T1000 (cell line): Measurements from ENCODE around the gene PRKAR2B.

Experiments used
- DNase-seq: peaks from one replicate; lab custom pipeline; 2025; ENCODE audit warnings: mixed read lengths; lab: John Stamatoyannopoulos, UW

Gene PRKAR2B

GRCh38 chr7:107158028-107158427 is 113.5 kb downstream of the PRKAR2B start:
- no peak for DNase-seq

- no peak for DNase-seq
Observed at GRCh38 chr7:107160389-107160788, 115.9 kb downstream of the PRKAR2B start.

- no peak for DNase-seq
Observed at GRCh38 chr7:107161415-107161814, 116.9 kb downstream of the PRKAR2B start.

GRCh38 chr7:107162475-107162874 is 118.0 kb downstream of the PRKAR2B start:
- no peak for DNase-seq

- no peak for DNase-seq
Observed at GRCh38 chr7:107164092-107164491, 119.6 kb downstream of the PRKAR2B start.

GRCh38 chr7:107165341-107165740 is 120.8 kb downstream of the PRKAR2B start:
- DNase-seq, result no peak

- no peak for DNase-seq
Observed at GRCh38 chr7:107166736-107167426, 122.4 kb downstream of the PRKAR2B start.

GRCh38 chr7:107167483-107168232 is 123.2 kb downstream of the PRKAR2B start:
- no peak for DNase-seq

GRCh38 chr7:107168233-107169119 is 124.0 kb downstream of the PRKAR2B start, which contains the start of gene HBP1:
TSS of gene HBP1 (plus strand) at chr7:107169003. CDS start at chr7:107179894, 10,891 bp downstream.
- DNase-seq, result peak; percentile 94

- peak; percentile 83 for DNase-seq
Observed at GRCh38 chr7:107169120-107170050, 124.9 kb downstream of the PRKAR2B start.

GRCh38 chr7:107170051-107170915 is 125.8 kb downstream of the PRKAR2B start:
- no peak for DNase-seq

GRCh38 chr7:107171496-107171895 is 127.0 kb downstream of the PRKAR2B start:
- no peak for DNase-seq

- no peak for DNase-seq
Observed at GRCh38 chr7:107172276-107173032, 127.9 kb downstream of the PRKAR2B start.

- no peak for DNase-seq
Observed at GRCh38 chr7:107173191-107173590, 128.7 kb downstream of the PRKAR2B start.

GRCh38 chr7:107173691-107174406 is 129.3 kb downstream of the PRKAR2B start:
- DNase-seq, result no peak

GRCh38 chr7:107179326-107180164 is 135.0 kb downstream of the PRKAR2B start:
- no peak for DNase-seq

GRCh38 chr7:107180378-107180777 is 135.9 kb downstream of the PRKAR2B start:
- DNase-seq, result no peak

GRCh38 chr7:107181172-107181571 is 136.7 kb downstream of the PRKAR2B start:
- no peak for DNase-seq
